NCI-H146 (cell line): ENCODE results near the gene ZNF473.
A peak's percentile ranks its signal among the peaks of the same experiment; 100 is the strongest.
"Not testable (repeated sequence)": the region's sequence is repeated elsewhere in the genome, so short reads cannot be mapped to it uniquely, and the experiment has no call there.

Source experiments
- DNase-seq: peaks from one replicate; lab custom pipeline; 2025; lab: John Stamatoyannopoulos, UW

Gene ZNF473

GRCh38 chr19:50050406-50051227 is 24.8 kb downstream of the ZNF473 start:
- peak; percentile 81 for DNase-seq

- DNase-seq: not testable (repeated sequence)
Observed at GRCh38 chr19:50051228-50051895, 25.6 kb downstream of the ZNF473 start.

GRCh38 chr19:50051964-50052363 is 26.2 kb downstream of the ZNF473 start:
- no peak for DNase-seq

- no peak for DNase-seq
Observed at GRCh38 chr19:50053119-50053518, 27.3 kb downstream of the ZNF473 start.

- DNase-seq: no peak
Observed at GRCh38 chr19:50058425-50058824, 32.6 kb downstream of the ZNF473 start.

- no peak for DNase-seq
Observed at GRCh38 chr19:50059045-50059444, 33.2 kb downstream of the ZNF473 start.

GRCh38 chr19:50060107-50060506 is 34.3 kb downstream of the ZNF473 start:
- DNase-seq: no peak

GRCh38 chr19:50061650-50062049 is 35.8 kb downstream of the ZNF473 start:
- DNase-seq: no peak

- no peak for DNase-seq
Observed at GRCh38 chr19:50065938-50066337, 40.1 kb downstream of the ZNF473 start.

GRCh38 chr19:50067575-50067974 is 41.8 kb downstream of the ZNF473 start:
- no peak for DNase-seq

GRCh38 chr19:50068382-50068781 is 42.6 kb downstream of the ZNF473 start:
- not testable (repeated sequence) for DNase-seq

- DNase-seq: not testable (repeated sequence)
Observed at GRCh38 chr19:50075076-50075475, 49.3 kb downstream of the ZNF473 start.

GRCh38 chr19:50075644-50076372 is 50.0 kb downstream of the ZNF473 start:
- not testable (repeated sequence) for DNase-seq

GRCh38 chr19:50076581-50077355 is 51.0 kb downstream of the ZNF473 start:
- not testable (repeated sequence) for DNase-seq

- DNase-seq: not testable (repeated sequence)
Observed at GRCh38 chr19:50079014-50079413, 53.2 kb downstream of the ZNF473 start.

- not testable (repeated sequence) for DNase-seq
Observed at GRCh38 chr19:50084440-50084839, 58.6 kb downstream of the ZNF473 start.

- not testable (repeated sequence) for DNase-seq
Observed at GRCh38 chr19:50087153-50087552, 61.3 kb downstream of the ZNF473 start.

- not testable (repeated sequence) for DNase-seq
Observed at GRCh38 chr19:50090706-50091105, 64.9 kb downstream of the ZNF473 start.

- not testable (repeated sequence) for DNase-seq
Observed at GRCh38 chr19:50091786-50092185, 66.0 kb downstream of the ZNF473 start.

- DNase-seq: not testable (repeated sequence)
Observed at GRCh38 chr19:50092597-50092996, 66.8 kb downstream of the ZNF473 start.

- not testable (repeated sequence) for DNase-seq
Observed at GRCh38 chr19:50097884-50098283, 72.1 kb downstream of the ZNF473 start.

GRCh38 chr19:50098892-50099291 is 73.1 kb downstream of the ZNF473 start:
- DNase-seq: not testable (repeated sequence)
